Heart left ventricle (tissue), 13 donors: Measurements from ENCODE around the gene OR5K4.

ENCODE experiments used
- CTCF ChIP-seq, 12 donors: fragments of 200-600 bp; sonication (generic) in 4 of 12; IDR thresholded peaks; one replicate each; pipeline versions ENCODE4 v1.5.0 to v1.8.0; 2018 to 2022; ENCODE audit warnings: antibody characterized with exemption in 12 of 12, mild to moderate bottlenecking in 5 of 12
- POLR2A ChIP-seq, 2 donors: fragments of 450-650 bp; IDR thresholded peaks; one replicate each; pipeline ENCODE4 v1.6.1; 2017; ENCODE audit warnings: antibody characterized with exemption in 2 of 2, mild to moderate bottlenecking in 2 of 2, moderate library complexity in 2 of 2
- donor health status: ischemic (EF 13 %, LVEDD 7.1; RV severe dilation, severe dysfunction).
- donor health status: DM: no; HTN: yes; CAD: no.
- donor health status: DM: no; HTN: no; CAD: no.
- donor health status: ischemic (EF 25% LVEDD 6.9; RV normal size, moderate dysfunction).
- donor health status: ischemic (EF 25% LVEDD 5.7; RV mildly dilated, moderate dysfunction).
- donor health status: ischemic (EF 35%, LVEDD 5.7; RV mildly dilated, moderate dysfunction).
- donor health status: nonischemic (EF 11% LVEDD 7.7; RV severe dilation, severe dysfunction).
- donor health status: DM: yes; HTN: yes; CAD: no.
- donor health status: PGD.
- donor health status: ischemic (EF 29% LVEDD 5.4; RV normal size, mild dysfunction).
- donor health status: nonischemic (EF 23%, LVEDD 6.1; RV moderate dilation, normal function).

GRCh38 chr3:98353554-98353953, at the start of gene OR5K4:
- no peak for TF ChIP-seq CTCF (IDR thresholded peaks at IDR 0.05)
- no peak for TF ChIP-seq POLR2A (IDR thresholded peaks at IDR 0.05)
